GM18520 (cell line): ENCODE measurements around the gene CHRM5.
"Not testable (repeated sequence)": the region's sequence is repeated elsewhere in the genome, so short reads cannot be mapped to it uniquely, and the experiment has no call there.

ENCODE experiments used
- ATAC-seq: cut with Tn5 transposase; IDR thresholded peaks from one replicate; pipeline ENCODE4 v1.9.1; 2021; ENCODE audit not compliant: unreplicated experiment

The CHRM5 gene

DNA sequence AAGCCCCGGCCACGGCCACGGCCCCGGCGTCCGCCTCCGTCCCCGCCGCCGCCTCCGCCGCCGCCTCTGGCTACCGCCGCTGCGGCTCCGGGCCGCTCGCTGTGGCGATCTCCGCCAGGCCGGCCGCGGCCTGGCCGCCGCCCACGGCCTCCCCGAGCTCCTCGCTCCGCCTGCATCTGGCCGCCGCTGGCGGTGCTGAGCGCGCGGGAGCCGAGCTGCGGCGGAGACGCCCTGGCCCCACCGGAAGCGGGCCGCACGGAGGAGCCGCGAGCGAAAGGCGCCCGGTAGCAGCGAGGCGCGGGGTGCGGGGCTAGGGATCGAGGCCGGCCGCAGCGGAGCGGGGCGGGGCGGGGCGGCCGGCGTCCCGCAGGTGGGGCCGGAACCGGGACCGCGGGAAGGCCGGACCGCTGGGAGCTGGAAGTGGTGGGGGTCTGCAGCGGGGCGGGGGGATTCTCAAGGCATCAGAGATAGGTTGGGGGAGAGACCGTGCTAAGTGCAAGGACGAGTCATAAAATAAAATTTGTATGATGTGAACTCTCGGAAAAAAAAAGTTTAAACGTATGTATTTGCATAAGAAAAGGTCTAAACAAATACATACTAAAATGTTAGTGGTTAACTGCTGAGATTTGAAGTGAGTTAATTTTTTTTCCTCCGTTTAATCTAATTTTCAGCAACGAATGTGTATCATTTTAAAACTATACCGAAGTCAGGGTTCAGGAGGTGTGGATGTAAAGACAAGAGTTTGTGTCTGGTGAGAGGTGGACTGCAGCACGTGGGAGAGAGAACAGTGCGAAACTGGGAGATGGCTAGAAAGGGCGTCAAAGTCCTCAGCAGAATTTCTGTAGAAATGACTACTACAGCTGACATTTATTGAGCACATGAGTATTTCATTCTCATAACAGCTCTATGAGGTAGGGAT is 70.8 kb downstream of the CHRM5 start, which contains the start of gene AVEN:
Gene AVEN, minus strand, starts transcription at position 334 of the 919 bp plus-strand sequence. Its CDS starts 158 bp downstream, at position 176.
- peak; percentile 29 for ATAC-seq

DNA sequence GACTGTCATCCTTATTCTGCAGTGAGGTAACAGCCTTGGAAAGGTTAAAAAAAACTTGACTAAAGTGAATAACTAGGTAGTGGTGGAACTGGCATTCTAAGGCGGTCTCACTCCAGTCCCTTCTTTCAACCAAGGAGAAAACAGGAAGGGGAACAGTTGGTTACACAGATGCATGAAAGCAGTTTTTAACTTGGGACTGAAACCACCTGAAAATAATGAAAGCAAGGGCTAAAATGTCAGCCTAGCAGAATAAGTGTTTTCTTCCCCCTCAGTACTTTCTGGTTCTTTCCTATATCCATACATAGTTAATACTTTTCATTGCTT is 71.5 kb downstream of the CHRM5 start:
- ATAC-seq = no peak

DNA sequence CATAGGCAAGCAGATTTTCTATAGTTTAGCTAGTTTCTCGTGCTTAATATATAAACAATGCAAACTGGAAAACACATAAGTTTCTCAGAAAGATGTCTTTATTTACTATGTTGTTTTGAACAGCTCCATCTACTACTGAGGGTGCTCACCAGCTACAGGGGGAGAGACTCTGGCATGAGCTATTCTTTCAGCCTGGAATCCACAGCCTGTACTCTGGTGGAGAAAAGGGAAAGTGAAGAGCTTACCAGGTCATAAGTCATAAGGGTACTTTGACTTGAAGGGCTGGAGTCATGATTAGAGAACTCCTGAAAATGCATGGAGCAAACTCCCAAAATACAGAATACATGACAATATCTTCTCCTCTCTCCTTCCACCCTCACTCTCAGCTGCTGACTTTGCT is 75.1 kb downstream of the CHRM5 start:
- no peak for ATAC-seq

DNA sequence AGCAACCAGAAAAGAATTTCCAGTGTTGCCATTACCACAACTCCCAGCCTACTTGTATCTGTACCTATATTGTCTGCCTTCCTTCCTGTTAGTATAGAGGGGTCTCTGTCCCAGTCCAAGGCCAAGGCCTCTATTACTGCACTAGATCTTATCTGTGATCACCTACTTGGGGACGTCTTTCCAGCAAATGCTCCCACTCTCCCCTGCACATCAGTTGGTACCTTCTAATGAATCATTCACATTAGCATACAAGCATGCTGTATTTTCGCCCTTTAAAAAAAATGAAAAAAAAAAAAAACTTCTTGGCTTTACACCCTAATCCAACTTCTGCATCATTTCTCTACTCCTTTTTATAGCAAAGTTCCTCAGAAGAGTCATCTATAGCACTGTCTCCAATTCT is 75.5 kb downstream of the CHRM5 start:
- ATAC-seq = no peak

DNA sequence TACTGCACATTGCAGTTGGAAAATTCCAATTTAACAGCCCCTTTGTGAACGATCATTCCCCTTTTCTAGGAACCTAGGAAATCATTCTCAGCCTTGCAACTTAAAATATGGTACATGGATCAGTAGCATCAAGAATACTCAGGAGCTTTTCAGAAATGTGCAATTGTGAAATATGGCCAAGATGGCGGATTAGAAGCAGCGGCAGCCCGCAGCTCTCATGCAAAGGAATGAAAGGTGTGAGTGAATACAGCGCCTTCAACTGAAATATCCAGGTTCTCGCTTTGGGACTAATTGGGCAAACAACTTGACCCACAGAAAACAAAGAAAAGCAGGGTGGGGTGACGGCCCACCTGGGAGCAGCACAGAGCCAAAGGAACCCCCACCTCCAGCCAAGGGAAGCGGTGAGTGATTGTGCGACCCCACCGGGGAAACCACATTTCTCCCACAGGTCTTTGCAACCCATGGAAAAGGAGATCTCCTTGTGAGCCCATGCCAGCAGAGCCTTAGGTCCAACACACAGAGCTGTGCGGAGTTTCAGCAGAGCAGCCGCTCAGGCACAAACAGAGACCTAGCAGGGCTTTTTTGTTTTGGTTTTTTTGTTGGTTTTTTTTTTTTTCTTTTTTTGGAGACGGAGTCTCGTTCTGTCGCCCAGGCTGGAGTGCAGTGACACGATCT is 78.3 kb downstream of the CHRM5 start:
- no peak for ATAC-seq

DNA sequence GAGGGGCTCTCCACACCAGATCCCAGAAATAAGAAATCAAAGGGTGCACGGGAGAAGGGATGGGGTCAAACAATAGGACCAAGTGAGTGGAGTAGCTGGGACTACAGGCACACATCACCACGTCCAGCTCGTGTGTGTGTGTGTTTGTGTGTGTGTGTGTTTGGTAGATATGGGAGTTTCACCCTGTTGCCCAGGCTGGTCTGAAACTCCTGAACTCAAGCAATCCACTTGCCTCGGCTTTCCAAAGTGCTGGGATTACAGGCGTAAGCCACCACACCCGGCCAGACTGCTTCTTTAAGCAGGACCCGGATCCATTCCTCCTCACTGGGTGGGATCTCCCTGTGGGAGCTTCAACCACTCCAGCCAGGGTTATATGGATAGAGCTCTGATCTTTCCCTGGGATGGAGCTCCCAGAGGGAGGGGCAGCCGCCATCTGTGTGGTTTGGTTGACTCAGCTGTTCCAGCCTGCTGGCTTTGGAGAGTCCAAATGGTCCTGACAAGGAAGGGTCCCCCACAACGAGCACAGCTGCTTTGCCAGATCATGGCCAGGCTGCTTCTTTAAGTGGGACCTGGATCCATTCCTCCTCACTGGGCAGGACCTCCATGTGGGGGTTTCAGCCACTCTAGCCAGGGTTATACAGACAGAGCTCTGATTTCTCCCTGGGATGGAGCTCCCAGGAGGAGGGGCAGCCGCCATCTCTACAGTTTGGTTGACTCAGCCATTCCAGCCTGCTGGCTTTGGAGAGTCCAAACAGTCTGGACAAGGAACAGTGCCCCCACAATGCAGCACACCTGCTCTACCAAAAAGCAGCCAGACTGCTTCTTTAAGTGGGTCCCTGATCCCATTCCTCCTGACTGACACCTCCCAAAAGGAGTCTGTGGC is 79.8 kb downstream of the CHRM5 start:
- no peak for ATAC-seq

DNA sequence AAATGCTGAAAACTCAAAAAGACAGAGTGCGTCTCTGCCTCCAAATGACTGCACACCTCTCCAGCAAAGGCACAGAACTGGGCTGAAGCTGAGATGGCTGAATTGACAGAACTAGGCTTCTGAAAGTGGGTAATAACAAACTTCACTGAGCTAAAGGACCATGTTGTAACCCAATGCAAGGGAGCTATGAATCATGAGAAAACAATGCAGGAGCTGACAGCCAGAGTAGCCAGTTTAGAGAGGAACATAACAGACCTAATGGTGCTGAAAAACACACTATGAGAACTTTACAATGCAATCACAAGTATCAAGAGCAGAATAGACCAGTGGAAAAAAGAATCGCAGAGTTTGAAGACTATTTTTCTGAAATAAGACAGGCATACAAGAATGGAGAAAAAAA is 80.8 kb downstream of the CHRM5 start:
- ATAC-seq = no peak

DNA sequence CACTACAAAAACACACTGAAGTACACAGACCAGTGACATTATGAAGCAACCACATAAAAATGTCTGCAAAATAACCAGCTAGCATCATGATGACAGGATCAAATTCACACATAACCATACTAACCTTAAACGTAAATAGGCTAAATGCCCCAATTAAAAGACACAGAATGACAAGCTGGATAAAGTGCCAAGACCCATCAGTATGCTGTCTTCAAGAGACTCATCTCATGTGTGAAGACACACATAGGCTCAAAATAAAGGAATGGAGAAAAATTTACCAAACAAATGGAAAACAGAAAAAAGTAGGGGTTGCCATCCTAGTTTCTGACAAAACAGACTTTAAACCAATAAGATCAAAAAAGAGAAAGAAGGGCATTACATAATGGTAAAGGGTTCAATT is 82.1 kb downstream of the CHRM5 start:
- ATAC-seq = not testable (repeated sequence)

DNA sequence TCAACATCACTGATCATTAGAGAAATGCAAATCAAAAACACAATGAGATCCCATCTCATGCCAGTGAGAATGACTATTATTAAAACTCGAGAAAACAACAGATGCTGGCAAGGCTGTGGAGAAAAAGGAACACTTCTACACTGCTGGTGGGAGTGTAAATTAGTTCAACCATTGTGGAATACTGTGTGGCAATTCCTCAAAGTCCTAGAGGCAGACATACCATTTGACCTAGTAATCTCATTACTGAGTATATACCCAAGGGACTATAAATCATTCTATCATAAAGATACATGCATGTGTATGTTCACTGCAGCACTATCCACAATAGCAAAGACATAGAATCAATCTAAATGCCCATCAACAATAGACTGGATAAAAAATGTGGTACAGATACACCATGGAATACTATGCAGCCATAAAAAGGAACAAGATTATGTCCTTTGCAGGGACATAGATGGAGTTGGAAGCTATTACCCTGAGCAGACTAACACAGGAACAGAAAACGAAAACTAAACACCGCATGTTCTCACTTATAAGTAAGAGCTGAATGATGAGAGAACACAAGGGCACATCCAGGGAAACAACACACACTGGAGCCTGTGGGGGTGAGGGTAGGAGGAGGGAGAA is 85.9 kb downstream of the CHRM5 start:
- ATAC-seq = no peak

DNA sequence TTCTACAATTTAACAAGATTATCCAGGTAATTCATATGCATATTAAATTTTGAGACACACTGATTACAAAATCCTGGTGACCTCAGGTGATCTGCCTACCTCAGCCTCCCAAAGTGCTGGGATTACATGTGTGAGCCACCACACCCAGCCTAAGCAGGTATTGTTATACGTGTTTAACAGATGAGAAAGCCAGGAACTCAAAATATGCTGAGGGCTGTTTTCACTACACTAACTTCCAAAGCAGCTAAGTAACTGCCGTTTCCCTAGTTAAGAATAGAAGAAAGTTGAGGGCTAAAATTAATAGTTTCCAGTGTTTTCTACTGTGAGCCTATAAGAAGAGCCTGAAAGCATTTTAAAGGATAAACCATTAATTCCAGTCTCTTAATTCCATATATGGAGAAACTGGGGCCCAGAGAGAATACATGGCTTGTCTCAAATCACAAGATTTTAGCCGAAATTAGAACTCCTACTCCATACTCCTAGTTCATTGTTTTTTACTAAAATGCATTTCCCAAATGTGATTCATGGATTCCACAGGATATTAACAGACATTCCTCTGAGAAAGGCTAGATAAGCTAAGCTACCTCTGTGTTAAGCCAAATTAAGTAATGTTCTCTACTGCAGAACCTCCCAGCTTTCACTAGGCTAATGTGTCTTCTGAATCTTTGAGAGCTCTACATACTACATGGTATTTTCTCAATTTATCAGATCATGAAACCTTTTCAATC is 87.7 kb downstream of the CHRM5 start:
- ATAC-seq = no peak

DNA sequence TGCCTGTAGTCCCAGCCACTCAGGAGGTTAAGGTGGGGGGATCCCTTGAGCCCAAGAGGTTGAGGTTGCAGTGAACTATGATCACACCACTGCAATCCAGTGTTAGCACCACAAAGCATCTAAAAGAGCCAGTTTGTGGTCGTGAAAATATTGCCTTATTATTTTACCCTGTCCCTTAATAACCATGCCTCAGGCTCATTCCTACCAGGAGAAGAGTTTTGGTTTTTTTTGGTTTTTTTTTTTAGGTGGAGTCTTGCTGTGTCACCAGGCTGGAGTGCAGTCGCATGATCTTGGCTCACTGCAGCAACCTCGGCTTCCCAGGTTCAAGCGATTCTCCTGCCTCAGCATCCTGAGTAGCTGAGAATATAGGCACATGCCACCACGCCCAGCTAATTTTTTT is 88.6 kb downstream of the CHRM5 start:
- ATAC-seq = no peak

DNA sequence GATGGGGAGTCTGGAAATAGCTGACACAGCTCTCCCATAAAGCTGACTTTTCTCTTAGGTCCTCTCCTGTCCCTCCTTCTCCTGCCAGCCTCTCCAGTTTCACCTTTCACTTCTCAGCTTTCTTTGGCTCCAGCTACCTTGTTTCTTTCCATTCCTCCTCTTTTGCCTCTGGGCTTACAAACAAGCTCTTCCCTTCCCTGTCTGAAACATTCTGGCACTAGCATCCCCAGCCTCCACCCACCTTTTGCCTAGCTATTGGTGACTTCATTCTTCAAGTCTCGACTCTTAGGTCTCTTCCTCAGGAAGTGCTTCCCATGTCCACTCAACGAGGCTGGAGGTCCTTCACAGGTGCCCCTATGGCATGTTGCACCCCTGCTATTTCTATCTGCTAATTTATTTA is 91.2 kb downstream of the CHRM5 start:
- no peak for ATAC-seq

DNA sequence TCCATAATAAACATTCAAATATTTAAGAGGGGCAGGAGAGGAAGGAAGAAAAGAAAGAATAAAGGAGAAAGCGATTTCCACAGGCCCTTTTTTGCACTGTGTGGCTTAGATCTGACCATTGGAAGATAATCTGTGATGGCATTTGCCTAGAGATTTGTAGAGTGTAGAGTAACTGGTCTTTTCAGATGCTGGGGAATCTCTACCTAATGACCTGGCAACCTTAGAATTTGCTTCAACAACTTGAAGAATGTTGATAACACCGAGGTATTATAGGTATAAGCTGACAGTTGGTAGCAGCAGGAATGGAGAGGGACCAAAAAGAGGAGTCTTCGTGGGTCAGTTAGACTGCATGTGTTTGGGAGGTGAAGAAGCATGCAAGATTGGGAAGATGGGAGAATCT is 91.6 kb downstream of the CHRM5 start:
- ATAC-seq = no peak

DNA sequence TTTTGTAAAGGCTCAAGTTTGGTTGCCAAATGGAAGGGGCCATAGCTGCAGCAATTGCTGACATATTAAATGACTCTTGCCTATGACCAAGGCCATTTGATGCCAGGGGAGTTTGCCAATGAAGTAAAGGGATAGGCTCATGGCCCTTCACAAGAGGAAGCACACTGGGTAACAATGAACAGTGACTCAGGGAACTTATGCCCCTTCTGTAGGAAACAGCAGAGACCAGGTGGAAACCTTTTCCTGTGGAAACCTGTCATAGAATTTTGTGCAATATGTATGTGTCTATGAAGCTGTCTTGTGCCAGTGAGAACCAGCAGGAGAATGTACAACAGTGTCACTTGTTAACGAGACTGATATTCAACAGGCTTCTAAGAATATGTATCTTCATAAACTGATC is 96.1 kb downstream of the CHRM5 start:
- ATAC-seq = no peak

DNA sequence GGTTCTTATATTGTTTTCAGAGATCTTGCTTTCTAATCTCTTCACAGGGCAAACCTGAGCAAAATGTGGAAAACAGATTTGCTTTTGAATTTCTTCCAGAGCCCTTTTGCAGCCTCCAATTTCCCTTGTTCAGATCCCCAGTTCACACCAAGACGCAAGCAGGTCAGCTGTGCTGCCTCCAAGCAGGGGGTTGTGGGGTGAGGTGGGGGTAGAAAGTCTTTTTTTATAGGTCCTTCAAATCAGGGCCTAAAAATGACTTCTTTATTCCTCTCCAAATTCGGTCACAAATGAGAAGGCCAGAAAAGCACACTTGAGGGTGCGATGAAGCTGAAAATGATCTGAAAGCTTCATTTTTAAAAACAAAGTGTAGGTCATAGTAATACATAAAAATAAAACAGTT is 97.0 kb downstream of the CHRM5 start:
- no peak for ATAC-seq

DNA sequence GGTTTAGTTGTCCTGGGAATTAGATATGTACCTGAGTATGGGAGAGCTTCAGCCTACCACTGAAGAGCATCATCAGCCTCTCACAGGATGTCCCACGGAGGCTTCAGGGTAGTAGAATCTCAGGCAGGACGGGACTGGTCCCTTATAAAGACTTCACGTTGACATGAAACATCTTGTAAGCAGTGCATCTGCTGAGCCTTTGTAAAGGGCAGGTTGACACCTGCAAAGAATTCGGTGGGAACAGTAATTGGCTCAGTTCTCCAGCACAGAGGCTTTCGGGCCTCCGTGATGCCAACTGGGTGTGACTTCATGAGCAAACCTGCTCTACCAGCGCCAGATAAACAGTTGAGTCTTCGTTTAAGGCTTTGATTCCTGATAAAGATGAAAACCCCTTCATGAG is 97.6 kb downstream of the CHRM5 start:
- ATAC-seq = no peak

DNA sequence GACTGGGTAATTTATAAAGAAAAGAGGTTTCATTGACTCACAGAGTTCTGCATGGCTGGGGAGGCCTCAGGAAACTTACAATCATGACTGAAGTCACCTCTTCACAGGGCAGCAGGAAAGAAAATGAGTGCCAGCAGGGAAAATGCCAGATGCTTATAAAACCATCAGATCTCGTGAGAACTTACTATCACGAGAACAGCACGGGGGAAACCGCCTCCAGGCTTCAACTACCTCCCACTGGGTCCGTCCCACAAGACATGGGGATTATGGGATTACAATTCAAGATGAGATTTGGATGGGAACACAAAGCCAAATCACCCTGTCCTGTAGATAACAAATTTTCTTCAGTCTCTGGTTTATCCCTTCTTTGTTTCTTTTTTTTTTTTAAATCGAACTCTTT is 101.7 kb downstream of the CHRM5 start:
- ATAC-seq = no peak

DNA sequence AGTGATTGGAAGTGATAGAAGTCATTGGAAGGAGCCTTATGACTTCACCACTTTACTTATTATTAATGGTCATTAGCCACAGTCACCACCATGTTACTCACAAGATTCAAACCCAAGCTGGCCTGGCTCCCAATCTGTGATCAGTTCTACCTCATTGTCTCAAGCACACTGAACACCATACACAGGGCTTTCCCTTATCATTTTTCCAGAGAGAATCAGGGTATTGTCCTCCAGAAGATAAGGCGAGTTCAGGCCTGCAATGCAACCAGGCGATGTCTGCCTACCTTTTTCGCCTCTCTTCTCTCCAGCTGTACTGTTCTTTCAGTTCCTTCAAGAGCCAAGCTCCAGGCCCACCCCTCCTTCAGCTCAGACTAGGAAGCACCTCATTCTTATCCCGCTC is 108.5 kb downstream of the CHRM5 start:
- no peak for ATAC-seq

DNA sequence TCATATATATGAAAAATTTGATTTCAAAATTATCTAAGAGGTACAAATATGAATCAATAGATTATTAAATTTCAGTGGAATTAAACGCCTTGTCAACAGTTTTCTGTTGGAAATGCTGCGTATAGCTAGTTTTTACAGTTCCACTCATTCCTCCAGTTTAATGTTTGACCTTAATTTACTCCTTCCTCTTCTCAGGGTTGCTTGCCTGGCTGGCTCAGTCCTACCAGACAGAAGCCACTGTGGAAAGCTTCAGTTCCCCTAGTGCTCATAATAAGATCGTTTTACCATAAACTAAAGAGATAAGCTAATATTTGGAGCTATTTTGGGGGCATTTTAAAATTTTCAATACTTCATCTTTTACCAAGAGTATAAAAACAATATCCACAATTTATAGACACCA is 110.6 kb downstream of the CHRM5 start:
- ATAC-seq = no peak

DNA sequence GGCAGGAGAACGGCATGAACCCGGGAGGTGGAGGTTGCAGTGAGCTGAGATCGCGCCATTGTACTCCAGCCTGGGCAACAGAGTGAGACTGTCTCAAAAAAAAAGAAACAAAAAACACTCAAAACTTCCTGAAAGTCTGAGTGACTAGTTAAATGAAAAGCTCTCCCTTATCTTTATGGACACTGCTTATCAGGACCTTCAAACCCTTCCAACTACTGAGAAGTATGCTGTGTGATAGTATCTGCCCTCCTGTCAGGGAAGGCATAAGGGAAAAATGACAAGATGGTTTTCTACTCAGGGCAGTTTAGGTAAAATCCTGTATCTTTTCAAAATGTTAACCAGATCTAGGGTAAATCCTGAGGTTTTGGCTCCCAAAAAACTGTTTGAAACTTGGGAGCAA is 111.6 kb downstream of the CHRM5 start:
- no peak for ATAC-seq
